Subcutaneous abdominal adipose tissue (tissue), 5 donors: ENCODE measurements around the gene ZNF224.

ENCODE experiments used
- H3K27ac ChIP-seq: one replicate; pipeline ENCODE4 v1.7.0; 2013; ENCODE audit warnings: low read depth, mild to moderate bottlenecking, inconsistent platforms, low read length, moderate library complexity
- H3K27me3 ChIP-seq, 5 donors: one replicate each; pipeline ENCODE4 v1.7.0; 2013; ENCODE audit warnings: low read length in 5 of 5, inconsistent platforms in 1 of 5; ENCODE audit not compliant: control insufficient read depth in 5 of 5, insufficient read depth in 4 of 5
- H3K36me3 ChIP-seq, 5 donors: one replicate each; pipeline ENCODE4 v1.7.0; 2013; ENCODE audit warnings: low read length in 5 of 5; ENCODE audit not compliant: control insufficient read depth in 5 of 5, insufficient read depth in 5 of 5
- H3K4me1 ChIP-seq, 5 donors: one replicate each; pipeline ENCODE4 v1.7.0; 2013; ENCODE audit warnings: low read length in 5 of 5, mild to moderate bottlenecking in 3 of 5, moderate library complexity in 1 of 5; ENCODE audit not compliant: control insufficient read depth in 5 of 5, insufficient read depth in 5 of 5
- H3K4me3 ChIP-seq, 5 donors: one replicate each; pipeline ENCODE4 v1.7.0; 2013; ENCODE audit warnings: low read length in 5 of 5, low read depth in 1 of 5
- H3K9ac ChIP-seq, 5 donors: one replicate each; pipeline ENCODE4 v1.7.0; 2013; ENCODE audit warnings: low read length in 5 of 5, mild to moderate bottlenecking in 4 of 5, moderate library complexity in 3 of 5
- H3K9me3 ChIP-seq, 5 donors: one replicate each; pipeline ENCODE4 v1.7.0; 2013; ENCODE audit warnings: low read length in 5 of 5; ENCODE audit not compliant: control insufficient read depth in 5 of 5
- donor health status: healthy.
- donor health status: healthy.
- donor health status: healthy.
- donor health status: healthy.
- donor health status: healthy.

Gene ZNF224

DNA sequence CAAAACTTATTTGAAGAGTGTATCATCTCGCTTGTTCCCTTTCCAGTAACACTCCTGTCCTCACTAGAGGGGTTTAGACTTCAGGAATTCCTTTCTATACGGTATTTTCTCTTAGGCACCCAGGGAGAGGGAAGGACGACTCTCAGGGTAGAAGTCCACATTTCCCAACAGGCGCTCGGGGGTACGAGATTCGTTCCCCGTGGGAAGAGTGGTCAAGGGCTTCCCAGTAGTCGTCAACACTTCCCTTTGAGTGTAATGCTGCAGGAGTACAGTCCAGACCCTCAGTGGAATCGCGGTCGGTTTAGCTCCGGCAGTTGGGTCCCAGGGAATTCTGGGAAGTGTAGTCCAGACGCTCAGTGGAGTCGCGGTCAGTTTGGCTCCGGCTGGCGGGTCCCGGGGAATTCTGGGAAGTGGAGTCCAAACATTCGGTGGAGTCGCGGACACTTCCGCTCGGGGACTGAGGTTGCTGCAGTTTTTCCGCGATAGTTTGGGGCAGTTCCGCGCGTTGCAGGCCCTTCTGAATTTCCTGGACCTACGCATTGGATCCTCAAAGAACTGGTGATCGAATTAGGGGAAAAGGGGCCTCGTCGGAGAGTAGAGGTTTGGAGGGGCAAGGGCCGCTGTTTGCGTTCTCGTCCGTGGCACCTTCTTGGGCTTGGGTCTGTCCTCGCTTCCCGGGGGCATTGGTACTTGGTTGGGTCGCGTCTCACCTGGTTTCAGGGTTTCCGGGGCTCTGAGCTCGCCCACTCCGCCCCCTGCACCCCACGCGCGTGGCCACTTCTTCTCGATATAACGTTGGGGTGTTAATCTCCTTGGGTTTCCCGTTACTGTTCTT, at the start of gene ZNF224:
Gene ZNF224, plus strand, starts transcription at position 431 of the 835 bp plus-strand sequence. CDS start 3,513 bp downstream, outside the sequence.
- peak within 1 kb of the TSS; percentile 80 to 92 (median 90) for H3K9ac ChIP-seq
- H3K9me3 ChIP-seq, result peaks cover 0 to 3% (median 0%) of the 10 kb centered on the region in 5 donors
- H3K4me3 ChIP-seq, result peak within 1 kb of the TSS; percentile 81 to 99 (median 99)
- H3K36me3 ChIP-seq, result peaks cover 13 to 26% (median 23%) of the 10 kb centered on the region in 5 donors
- H3K4me1 ChIP-seq, result peaks cover 0 to 21% (median 15%) of the 10 kb centered on the region in 5 donors
- no peaks in the 10 kb centered on the region for H3K27me3 ChIP-seq
- H3K27ac ChIP-seq, result peak within 1 kb of the TSS; percentile 75

DNA sequence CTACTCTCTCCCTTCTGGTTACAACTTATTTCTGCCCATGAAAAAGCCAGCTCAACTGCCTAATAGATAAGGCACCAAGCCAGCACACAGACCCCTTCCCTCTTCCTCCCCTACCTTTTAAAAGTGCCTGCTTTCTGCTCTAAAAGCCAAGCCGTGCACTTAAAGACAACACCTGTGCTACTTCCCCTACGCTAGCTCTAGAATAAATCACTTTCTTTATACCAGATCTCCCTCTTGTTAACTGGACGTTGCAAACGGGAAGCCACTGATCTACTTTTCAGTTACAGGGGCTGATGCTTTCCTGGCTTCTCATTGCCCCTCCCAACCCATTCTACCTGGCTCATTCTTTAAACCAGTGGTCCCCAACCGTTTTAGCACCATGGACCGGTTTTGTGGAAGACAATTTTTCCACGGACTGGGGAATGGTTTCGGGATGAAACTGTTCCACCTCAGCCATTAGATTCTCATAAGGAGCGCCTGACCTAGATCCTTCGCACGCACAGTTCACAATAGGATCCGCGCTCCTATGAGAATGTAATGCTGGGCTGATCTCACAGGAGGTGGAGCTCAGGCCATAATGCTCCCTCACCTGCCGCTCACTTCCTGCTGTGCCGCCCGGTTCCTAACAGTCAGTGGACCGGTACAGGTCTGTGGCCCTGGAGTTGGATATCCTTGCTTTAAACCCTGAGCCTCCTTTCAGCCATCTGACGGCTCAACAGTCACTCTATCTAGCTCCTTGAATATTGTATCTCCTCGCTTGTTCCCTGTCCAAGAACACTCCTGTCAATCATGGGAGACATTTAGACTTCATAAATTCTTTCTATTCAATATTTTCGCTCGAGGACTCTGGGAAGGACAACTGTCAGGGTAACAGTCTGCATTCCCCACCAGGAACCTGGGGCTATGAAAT, 43.2 kb upstream of the ZNF224 start:
- Histone ChIP-seq H3K9me3 (peaks cover 0 to 10% (median 0%) of the 10 kb centered on the region in 5 donors), H3K27ac (peak overlapping the region; percentile 76), H3K9ac (peak overlapping the region in 4 of 5 donors; percentile 44 to 82 (median 54)), H3K4me3 (peak overlapping the region; percentile 68 to 96 (median 93)), H3K36me3 (peaks cover 4 to 9% (median 4%) of the 10 kb centered on the region in 5 donors), H3K4me1 (peaks cover 3 to 20% (median 16%) of the 10 kb centered on the region in 5 donors), H3K27me3 (peaks cover 0 to 10% (median 6%) of the 10 kb centered on the region in 5 donors)

DNA sequence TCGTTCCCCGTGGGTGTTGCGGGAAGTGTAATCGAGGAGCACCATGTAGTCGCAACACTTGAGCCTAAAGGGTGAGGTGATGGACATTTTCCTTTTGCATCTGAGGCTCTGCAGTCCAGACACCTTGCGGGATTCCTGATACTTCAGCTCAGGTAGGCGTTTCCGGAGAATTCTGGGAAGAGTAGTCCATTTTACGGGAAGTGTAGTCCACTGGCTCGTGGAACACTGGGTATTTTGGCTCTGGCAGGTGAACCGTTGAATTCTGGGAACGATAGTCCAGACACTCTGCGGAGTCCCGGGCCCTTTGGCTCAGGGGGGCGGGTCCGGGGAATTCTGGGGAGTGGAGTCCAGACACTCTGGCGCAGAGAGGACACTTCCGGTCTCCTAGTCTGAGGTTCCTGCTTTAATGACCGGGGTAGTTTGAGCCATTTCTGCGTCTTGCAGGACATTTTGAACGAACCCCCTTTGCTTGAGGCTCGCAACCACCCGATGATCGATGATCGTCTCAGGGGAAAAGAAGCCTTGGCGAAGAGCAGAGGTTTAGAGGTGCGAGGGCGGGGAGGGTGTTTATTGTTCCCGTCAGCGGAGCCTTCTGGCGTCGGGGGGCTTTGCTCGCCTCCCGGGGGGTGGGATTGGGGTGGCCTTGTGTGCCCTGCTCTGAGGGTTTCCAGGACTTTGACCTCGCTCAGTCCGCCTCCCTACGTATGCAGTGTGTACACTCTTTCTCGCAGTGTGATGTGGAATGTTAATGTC, 42.3 kb upstream of the ZNF224 start, which contains the start of gene ZNF223:
Gene ZNF223, plus strand, starts transcription at position 387 of the 753 bp plus-strand sequence. CDS start 3,141 bp downstream, outside the sequence.
- H3K4me3 ChIP-seq, result peak within 1 kb of the TSS; percentile 68 to 96 (median 93)
- H3K36me3 ChIP-seq, result peaks cover 5 to 10% (median 6%) of the 10 kb centered on the region in 5 donors
- H3K4me1 ChIP-seq, result peaks cover 3 to 20% (median 16%) of the 10 kb centered on the region in 5 donors
- peak within 1 kb of the TSS; percentile 77 to 97 (median 82) for H3K9ac ChIP-seq
- peaks cover 0 to 10% (median 6%) of the 10 kb centered on the region in 5 donors for H3K27me3 ChIP-seq
- peak within 1 kb of the TSS; percentile 76 for H3K27ac ChIP-seq
- peaks cover 0 to 8% (median 0%) of the 10 kb centered on the region in 5 donors for H3K9me3 ChIP-seq

DNA sequence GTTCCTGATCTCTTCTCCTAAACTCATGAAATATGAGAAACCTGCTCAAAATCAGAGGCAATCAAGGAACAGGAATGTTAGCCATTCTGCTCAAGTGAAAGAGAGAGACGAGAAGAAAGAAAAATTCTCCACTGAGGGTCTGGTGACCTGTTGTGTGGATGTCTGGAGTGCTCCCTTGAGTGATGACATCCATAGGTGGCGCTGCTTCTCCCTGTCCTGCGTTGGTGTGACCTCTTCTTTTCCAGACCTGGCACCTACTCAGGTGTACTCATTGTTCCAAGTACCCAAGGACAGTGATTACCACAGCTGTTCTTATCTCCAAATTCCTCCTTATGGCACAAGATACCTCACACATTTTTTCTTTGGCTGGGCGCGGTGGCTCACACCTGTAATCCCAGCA, 38.3 kb upstream of the ZNF224 start:
- H3K36me3 ChIP-seq, result peaks cover 12 to 40% (median 37%) of the 10 kb centered on the region in 5 donors
- H3K9me3 ChIP-seq, result peaks cover 0 to 10% (median 6%) of the 10 kb centered on the region in 5 donors
- H3K27ac ChIP-seq, result no peak overlapping the region
- H3K4me3 ChIP-seq, result peak overlapping the region in 1 of 5 donors; percentile 17
- H3K4me1 ChIP-seq, result peaks cover 3 to 18% (median 16%) of the 10 kb centered on the region in 5 donors
- H3K27me3 ChIP-seq, result peaks cover 0 to under 1% (median 0%) of the 10 kb centered on the region in 5 donors
- no peak overlapping the region for H3K9ac ChIP-seq

DNA sequence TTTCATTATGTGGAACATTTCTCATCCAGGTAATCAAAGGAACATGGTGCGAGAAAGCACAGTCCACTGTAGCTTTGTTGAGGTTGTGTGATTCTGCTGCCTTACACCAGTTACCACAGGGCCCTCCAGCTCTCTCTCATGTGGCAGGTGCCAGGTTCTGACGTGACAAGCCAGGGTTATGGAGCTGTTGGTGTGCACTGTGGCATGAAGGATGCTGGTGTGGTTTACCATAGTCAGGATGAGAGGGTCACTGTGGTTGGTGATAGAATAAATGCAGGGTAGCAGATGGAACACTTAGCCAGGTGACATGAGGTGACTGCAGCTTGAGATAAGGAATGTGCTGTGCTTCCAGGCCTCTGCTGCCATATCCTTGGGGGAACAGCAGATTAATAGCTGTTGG, 34.9 kb upstream of the ZNF224 start:
- peaks cover 39 to 74% (median 70%) of the 10 kb centered on the region in 5 donors for H3K36me3 ChIP-seq

DNA sequence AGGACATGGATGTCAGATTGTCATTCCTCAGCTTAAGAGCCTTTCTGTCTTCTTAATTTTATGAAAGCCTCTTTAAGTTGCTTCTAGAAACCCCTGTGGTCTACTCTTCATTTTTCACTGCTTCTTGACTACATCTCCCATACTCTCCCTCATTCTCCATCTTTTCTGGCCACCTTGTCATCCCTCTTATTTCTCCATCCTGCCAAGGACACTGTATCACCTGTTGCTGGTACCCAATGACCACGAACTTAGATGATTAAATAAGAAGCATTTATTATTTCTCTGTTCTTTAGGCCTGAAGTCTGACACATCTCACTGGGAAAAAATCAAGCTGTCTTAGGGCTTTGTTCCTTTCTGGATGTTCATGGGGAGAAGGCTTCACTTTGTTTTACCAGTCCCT, 33.1 kb upstream of the ZNF224 start:
- Histone ChIP-seq H3K27ac (no peak overlapping the region), H3K9ac (no peak overlapping the region), H3K4me1 (no peaks in the 10 kb centered on the region), H3K9me3 (peaks cover 11 to 45% (median 35%) of the 10 kb centered on the region in 5 donors), H3K27me3 (no peaks in the 10 kb centered on the region), H3K36me3 (peaks cover 43 to 84% (median 77%) of the 10 kb centered on the region in 5 donors), H3K4me3 (peak overlapping the region in 2 of 5 donors; percentile 7 to 8)

More for the DNA sequence above, 34.9 kb upstream of the ZNF224 start:
- Histone ChIP-seq H3K27me3 (no peaks in the 10 kb centered on the region), H3K4me1 (no peaks in the 10 kb centered on the region), H3K9ac (no peak overlapping the region), H3K27ac (no peak overlapping the region), H3K4me3 (peak overlapping the region in 2 of 5 donors; percentile 16 to 22), H3K9me3 (peaks cover 0 to 31% (median 21%) of the 10 kb centered on the region in 5 donors)

DNA sequence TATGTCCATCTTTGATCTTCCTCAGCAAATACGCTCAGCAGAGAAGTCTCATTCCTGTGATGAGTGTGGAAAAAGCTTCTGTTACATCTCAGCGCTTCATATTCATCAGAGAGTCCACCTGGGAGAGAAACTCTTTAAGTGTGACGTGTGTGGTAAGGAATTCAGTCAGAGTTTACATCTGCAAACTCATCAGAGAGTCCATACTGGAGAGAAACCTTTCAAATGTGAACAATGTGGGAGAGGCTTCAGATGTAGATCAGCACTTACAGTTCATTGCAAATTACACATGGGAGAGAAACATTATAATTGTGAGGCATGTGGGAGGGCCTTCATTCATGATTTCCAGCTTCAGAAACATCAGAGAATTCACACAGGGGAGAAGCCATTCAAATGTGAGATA, 27.9 kb upstream of the ZNF224 start:
- Histone ChIP-seq H3K9ac (no peak overlapping the region), H3K27me3 (no peaks in the 10 kb centered on the region), H3K36me3 (peaks cover 48 to 57% (median 52%) of the 10 kb centered on the region in 5 donors), H3K4me1 (peaks cover 0 to 3% (median 0%) of the 10 kb centered on the region in 5 donors), H3K9me3 (peaks cover 28 to 62% (median 60%) of the 10 kb centered on the region in 5 donors), H3K4me3 (peak overlapping the region; percentile 19 to 60 (median 40)), H3K27ac (no peak overlapping the region)

DNA sequence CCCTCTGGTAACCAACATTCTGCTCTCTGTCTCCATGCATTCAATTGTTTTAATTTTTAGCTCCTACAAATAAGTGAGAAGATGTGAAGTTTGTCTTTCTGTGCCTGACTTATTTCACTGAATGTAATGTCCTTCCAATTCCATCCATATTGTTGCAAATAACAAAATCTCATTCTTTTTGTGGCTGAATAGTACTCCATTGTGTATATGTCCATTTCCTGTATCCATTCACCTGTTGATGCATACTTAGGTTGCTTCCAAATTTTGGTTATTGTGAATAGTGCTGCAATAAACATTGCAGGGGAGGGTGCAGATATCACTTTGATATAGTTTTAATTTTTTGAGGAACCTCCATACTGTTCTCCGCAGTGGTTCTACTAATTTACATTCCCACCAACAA, 24.7 kb upstream of the ZNF224 start:
- peaks cover 28 to 48% (median 41%) of the 10 kb centered on the region in 5 donors for H3K9me3 ChIP-seq
- no peak overlapping the region for H3K9ac ChIP-seq
- peaks cover 0 to 21% (median 17%) of the 10 kb centered on the region in 5 donors for H3K4me1 ChIP-seq
- H3K36me3 ChIP-seq, result peaks cover 21 to 26% (median 24%) of the 10 kb centered on the region in 5 donors
- H3K27ac ChIP-seq, result no peak overlapping the region
- no peak overlapping the region for H3K4me3 ChIP-seq
- no peaks in the 10 kb centered on the region for H3K27me3 ChIP-seq
